Skeletal muscle satellite cell (primary cell): ENCODE results near the gene PCDHA9. TPM values are rescaled to one million over a fixed set of nuclear protein-coding genes. Genes with fewer than 3 reads are reported as not detected.
A peak's percentile ranks its signal among the peaks of the same experiment; 100 is the strongest.
"Not testable (repeated sequence)": the region's sequence is repeated elsewhere in the genome, so short reads cannot be mapped to it uniquely, and the experiment has no call there.

ENCODE experiments used
- H3K27me3 ChIP-seq: 2 replicates; pipeline ENCODE4 v1.7.0; 2013; ENCODE audit warnings: low read length; ENCODE audit not compliant: control insufficient read depth, insufficient read depth
- H3K36me3 ChIP-seq: 2 replicates; pipeline ENCODE4 v1.7.0; 2013; ENCODE audit warnings: mild to moderate bottlenecking, control low read depth, low read length; ENCODE audit not compliant: insufficient read depth
- H3K4me1 ChIP-seq: 2 replicates; pipeline ENCODE4 v1.7.0; 2013; ENCODE audit warnings: low read length; ENCODE audit not compliant: control insufficient read depth, insufficient read depth
- H3K4me2 ChIP-seq: 2 replicates; pipeline ENCODE4 v1.7.0; 2013; ENCODE audit warnings: mild to moderate bottlenecking, low read length
- H3K4me3 ChIP-seq: 2 replicates; pipeline ENCODE4 v1.7.0; 2013; ENCODE audit warnings: low read length
- H3K9ac ChIP-seq: 2 replicates; pipeline ENCODE4 v1.7.0; 2013; ENCODE audit warnings: mild to moderate bottlenecking, low read depth, low read length, moderate library complexity
- H3K9me3 ChIP-seq: replicated peaks from 2 replicates; pipeline ENCODE4 v1.7.0; 2013; ENCODE audit warnings: mild to moderate bottlenecking, control low read depth, low read length
- total RNA-seq: library from RNA; depleted of rRNA; stranded (reverse); fragments of >200 nt; gene quantifications from 2 replicates; pipeline ENCODE4 v1.2.3, GENCODE V29; 2012; rRNA removed

PCDHA9 gene
- under 0.01 TPM in 1 of 2 replicates, not detected in the other for total RNA-seq

- H3K27me3 ChIP-seq, H3K4me2 ChIP-seq, H3K4me3 ChIP-seq, H3K36me3 ChIP-seq, H3K9me3 ChIP-seq, H3K4me1 ChIP-seq, H3K9ac ChIP-seq: not testable (repeated sequence)
Measured at GRCh38 chr5:140848139-140849102, at the start of gene PCDHA9. PCDHA9 (plus strand) TSS chr5:140848382; CDS start chr5:140848496, 114 bp downstream.

GRCh38 chr5:140800816-140801493 is 47.2 kb upstream of the PCDHA9 start, which contains the start of gene PCDHA3:
PCDHA3 (plus strand) TSS chr5:140801057.
- H3K4me1 ChIP-seq, result no peaks in the 10 kb centered on the region

GRCh38 chr5:140801494-140801841 is 46.7 kb upstream of the PCDHA9 start:
- no peaks in the 10 kb centered on the region for H3K4me1 ChIP-seq
- peak overlapping the region; percentile 51 for H3K4me3 ChIP-seq
- peak overlapping the region; percentile 69 for H3K4me2 ChIP-seq
- no peaks in the 10 kb centered on the region for H3K9me3 ChIP-seq
- no peak overlapping the region for H3K9ac ChIP-seq
- H3K36me3 ChIP-seq, result no peaks in the 10 kb centered on the region
- no peaks in the 10 kb centered on the region for H3K27me3 ChIP-seq

More at GRCh38 chr5:140800816-140801493, 47.2 kb upstream of the PCDHA9 start, which contains the start of gene PCDHA3:
- Histone ChIP-seq H3K36me3 (no peaks in the 10 kb centered on the region), H3K9ac (no peak within 1 kb of the TSS), H3K4me3 (peak within 1 kb of the TSS; percentile 51), H3K4me2 (peak within 1 kb of the TSS; percentile 69), H3K27me3 (no peaks in the 10 kb centered on the region), H3K9me3 (no peaks in the 10 kb centered on the region)

GRCh38 chr5:140802381-140802780 is 45.8 kb upstream of the PCDHA9 start:
- not testable (repeated sequence) for H3K27me3 ChIP-seq, H3K4me2 ChIP-seq, H3K4me3 ChIP-seq, H3K9ac ChIP-seq, H3K4me1 ChIP-seq, H3K9me3 ChIP-seq, H3K36me3 ChIP-seq

- Histone ChIP-seq H3K4me2 (no peak overlapping the region), H3K4me3 (no peak overlapping the region), H3K9ac (no peak overlapping the region), H3K4me1 (no peaks in the 10 kb centered on the region), H3K27me3 (no peaks in the 10 kb centered on the region), H3K9me3 (peaks cover 6% of the 10 kb centered on the region), H3K36me3 (no peaks in the 10 kb centered on the region)
Measured at GRCh38 chr5:140802781-140803271, 45.4 kb upstream of the PCDHA9 start.

- Histone ChIP-seq H3K4me2 (no peak within 1 kb of the TSS), H3K9ac (peak within 1 kb of the TSS; percentile 35), H3K27me3 (no peaks in the 10 kb centered on the region), H3K4me1 (no peaks in the 10 kb centered on the region), H3K9me3 (peaks cover 6% of the 10 kb centered on the region), H3K4me3 (peak within 1 kb of the TSS; percentile 63), H3K36me3 (no peaks in the 10 kb centered on the region)
Measured at GRCh38 chr5:140806834-140807775, 41.1 kb upstream of the PCDHA9 start, which contains the start of gene PCDHA4. PCDHA4 (plus strand) TSS chr5:140807068.

- not testable (repeated sequence) for H3K4me2 ChIP-seq, H3K9me3 ChIP-seq, H3K4me3 ChIP-seq, H3K4me1 ChIP-seq, H3K9ac ChIP-seq, H3K27me3 ChIP-seq, H3K36me3 ChIP-seq
Measured at GRCh38 chr5:140808241-140808888, 39.8 kb upstream of the PCDHA9 start.

GRCh38 chr5:140808889-140809291 is 39.3 kb upstream of the PCDHA9 start:
- no peaks in the 10 kb centered on the region for H3K4me1 ChIP-seq
- H3K4me2 ChIP-seq, result no peak overlapping the region
- peaks cover 6% of the 10 kb centered on the region for H3K9me3 ChIP-seq
- H3K27me3 ChIP-seq, result no peaks in the 10 kb centered on the region
- no peaks in the 10 kb centered on the region for H3K36me3 ChIP-seq
- H3K9ac ChIP-seq, result no peak overlapping the region
- no peak overlapping the region for H3K4me3 ChIP-seq

GRCh38 chr5:140821375-140822280 is 26.6 kb upstream of the PCDHA9 start, which contains the start of gene PCDHA5:
PCDHA5 (plus strand) TSS chr5:140821613.
- H3K9ac ChIP-seq, result no peak within 1 kb of the TSS
- no peak within 1 kb of the TSS for H3K4me3 ChIP-seq
- no peaks in the 10 kb centered on the region for H3K4me1 ChIP-seq

GRCh38 chr5:140822281-140822629 is 25.9 kb upstream of the PCDHA9 start:
- Histone ChIP-seq H3K4me1 (no peaks in the 10 kb centered on the region), H3K9ac (no peak overlapping the region)

More at GRCh38 chr5:140821375-140822280, 26.6 kb upstream of the PCDHA9 start, which contains the start of gene PCDHA5:
- H3K36me3 ChIP-seq, result no peaks in the 10 kb centered on the region
- H3K9me3 ChIP-seq, result no peaks in the 10 kb centered on the region
- no peaks in the 10 kb centered on the region for H3K27me3 ChIP-seq
- no peak within 1 kb of the TSS for H3K4me2 ChIP-seq

More at GRCh38 chr5:140822281-140822629, 25.9 kb upstream of the PCDHA9 start:
- no peaks in the 10 kb centered on the region for H3K36me3 ChIP-seq
- no peaks in the 10 kb centered on the region for H3K27me3 ChIP-seq
- H3K9me3 ChIP-seq, result no peaks in the 10 kb centered on the region
- no peak overlapping the region for H3K4me3 ChIP-seq
- H3K4me2 ChIP-seq, result no peak overlapping the region
